ENCODE results near the gene POSTN.

Gene POSTN

GRCh38 chr13:37598597-37598996, at the start of gene POSTN:
POSTN (minus strand) TSS chr13:37598768; CDS start chr13:37598726, 42 bp downstream.
- DNase-seq: no peak

GRCh38 chr13:37647031-37647650, 48.6 kb upstream of the POSTN start:
- no peak for DNase-seq

GRCh38 chr13:37646531-37646930, 48.0 kb upstream of the POSTN start:
- DNase-seq: no peak

GRCh38 chr13:37645181-37645740, 46.7 kb upstream of the POSTN start:
- DNase-seq: no peak

- DNase-seq: no peak
Observed at GRCh38 chr13:37641391-37641790, 42.8 kb upstream of the POSTN start.

GRCh38 chr13:37640499-37640898, 41.9 kb upstream of the POSTN start:
- no peak for DNase-seq

- no peak for DNase-seq
Observed at GRCh38 chr13:37636701-37637100, 38.1 kb upstream of the POSTN start.

GRCh38 chr13:37632294-37632693, 33.7 kb upstream of the POSTN start:
- no peak for DNase-seq

- no peak for DNase-seq
Observed at GRCh38 chr13:37627428-37627827, 28.9 kb upstream of the POSTN start.

GRCh38 chr13:37621811-37622361, 23.3 kb upstream of the POSTN start:
- DNase-seq: no peak

GRCh38 chr13:37618554-37618953, 20.0 kb upstream of the POSTN start:
- DNase-seq: no peak

- no peak for DNase-seq
Observed at GRCh38 chr13:37617173-37617572, 18.6 kb upstream of the POSTN start.

GRCh38 chr13:37616131-37616530, 17.6 kb upstream of the POSTN start:
- no peak for DNase-seq

GRCh38 chr13:37615276-37615675, 16.7 kb upstream of the POSTN start:
- no peak for DNase-seq

- DNase-seq: no peak
Observed at GRCh38 chr13:37613638-37614037, 15.1 kb upstream of the POSTN start.

GRCh38 chr13:37613236-37613635, 14.7 kb upstream of the POSTN start:
- DNase-seq: no peak

GRCh38 chr13:37608750-37609339, 10.3 kb upstream of the POSTN start:
- DNase-seq: no peak

GRCh38 chr13:37602733-37603381, 4.3 kb upstream of the POSTN start:
- no peak for DNase-seq

GRCh38 chr13:37601648-37602440, 3.3 kb upstream of the POSTN start:
- no peak for DNase-seq

- no peak for DNase-seq
Observed at GRCh38 chr13:37599519-37599918, 951 bp upstream of the POSTN start.

GRCh38 chr13:37597477-37598025, 1.0 kb downstream of the POSTN start:
- no peak for DNase-seq

- no peak for DNase-seq
Observed at GRCh38 chr13:37596805-37597204, 1.8 kb downstream of the POSTN start.

- no peak for DNase-seq
Observed at GRCh38 chr13:37595162-37595561, 3.4 kb downstream of the POSTN start.

Measured in activated naive CD4-positive, alpha-beta T cell treated with anti-CD3 and anti-CD28 coated beads, Interleukin-2, amount 50 U/mL, for 16 hours (primary cell).